Measurements from ENCODE around the gene ERGIC3.
A peak's percentile ranks its signal among the peaks of the same experiment; 100 is the strongest.

The ERGIC3 gene

GRCh38 chr20:35541783-35542662 is at the start of gene ERGIC3 (continued):
- TF ChIP-seq EGR2 (tag by site-specific recombination; IDR thresholded peaks at IDR 0.05; ENCODE audit: low read depth) (peak; percentile 88), KLF1 (tag by site-specific recombination; IDR thresholded peaks at IDR 0.05) (peak; percentile 77), ATF2 (tag by site-specific recombination; IDR thresholded peaks at IDR 0.05; ENCODE audit: low read depth) (peak; percentile 74), KLF9 (tag by site-specific recombination; IDR thresholded peaks at IDR 0.05; ENCODE audit: low read depth) (peak; percentile 100), ZBTB20 (tag by site-specific recombination; IDR thresholded peaks at IDR 0.05) (peak; percentile 87; the same call in 1 of the 2 replicates), KLF16 (tag by site-specific recombination; IDR thresholded peaks at IDR 0.05) (peak; percentile 73), ZNF350 (tag by site-specific recombination; IDR thresholded peaks at IDR 0.05) (no peak), ZNF211 (tag by site-specific recombination; IDR thresholded peaks at IDR 0.05; ENCODE audit: low read depth) (no peak), ZEB2 (tag by site-specific recombination; IDR thresholded peaks at IDR 0.05) (0 out of 2 replicates have a peak, but pooled peaks have one; percentile 44), ZNF629 (tag by site-specific recombination; IDR thresholded peaks at IDR 0.05) (peak; percentile 81), ZNF843 (tag by site-specific recombination; IDR thresholded peaks at IDR 0.05) (no peak), ZNF354C (tag by site-specific recombination; IDR thresholded peaks at IDR 0.05; ENCODE audit: borderline replicate concordance, low read depth) (no peak), ZNF610 (tag by site-specific recombination; IDR thresholded peaks at IDR 0.05; ENCODE audit: borderline replicate concordance) (no peak), ZNF112 (tag by site-specific recombination; IDR thresholded peaks at IDR 0.05) (no peak), ZNF391 (tag by site-specific recombination; IDR thresholded peaks at IDR 0.05; ENCODE audit: borderline replicate concordance, low read depth) (0 out of 2 replicates have a peak, but pooled peaks have one; percentile 36), CTCF (tag by site-specific recombination; IDR thresholded peaks at IDR 0.05) (peak; percentile 76; the same call in 1 of the 2 replicates), ZXDB (tag by site-specific recombination; IDR thresholded peaks at IDR 0.05) (peak; percentile 92), ZBTB1 (tag by site-specific recombination; IDR thresholded peaks at IDR 0.05) (no peak), YY1 (tag by site-specific recombination; IDR thresholded peaks at IDR 0.05) (peak; percentile 62; the same call in 1 of the 2 replicates), OSR2 (tag by site-specific recombination; IDR thresholded peaks at IDR 0.05) (peak; percentile 81), ZNF266 (tag by site-specific recombination; IDR thresholded peaks at IDR 0.05; ENCODE audit: low read depth) (no peak), ZNF146 (tag by site-specific recombination; IDR thresholded peaks at IDR 0.05) (no peak)
- TF ChIP-seq, protein P1, sequence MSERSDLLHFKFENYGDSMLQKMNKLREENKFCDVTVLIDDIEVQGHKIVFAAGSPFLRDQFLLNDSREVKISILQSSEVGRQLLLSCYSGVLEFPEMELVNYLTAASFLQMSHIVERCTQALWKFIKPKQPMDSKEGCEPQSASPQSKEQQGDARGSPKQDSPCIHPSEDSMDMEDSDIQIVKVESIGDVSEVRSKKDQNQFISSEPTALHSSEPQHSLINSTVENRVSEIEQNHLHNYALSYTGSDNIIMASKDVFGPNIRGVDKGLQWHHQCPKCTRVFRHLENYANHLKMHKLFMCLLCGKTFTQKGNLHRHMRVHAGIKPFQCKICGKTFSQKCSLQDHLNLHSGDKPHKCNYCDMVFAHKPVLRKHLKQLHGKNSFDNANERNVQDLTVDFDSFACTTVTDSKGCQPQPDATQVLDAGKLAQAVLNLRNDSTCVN (tag by site-specific recombination; optimal IDR thresholded peaks at IDR 0.05), result peak; percentile 32
- TF ChIP-seq, protein P2, sequence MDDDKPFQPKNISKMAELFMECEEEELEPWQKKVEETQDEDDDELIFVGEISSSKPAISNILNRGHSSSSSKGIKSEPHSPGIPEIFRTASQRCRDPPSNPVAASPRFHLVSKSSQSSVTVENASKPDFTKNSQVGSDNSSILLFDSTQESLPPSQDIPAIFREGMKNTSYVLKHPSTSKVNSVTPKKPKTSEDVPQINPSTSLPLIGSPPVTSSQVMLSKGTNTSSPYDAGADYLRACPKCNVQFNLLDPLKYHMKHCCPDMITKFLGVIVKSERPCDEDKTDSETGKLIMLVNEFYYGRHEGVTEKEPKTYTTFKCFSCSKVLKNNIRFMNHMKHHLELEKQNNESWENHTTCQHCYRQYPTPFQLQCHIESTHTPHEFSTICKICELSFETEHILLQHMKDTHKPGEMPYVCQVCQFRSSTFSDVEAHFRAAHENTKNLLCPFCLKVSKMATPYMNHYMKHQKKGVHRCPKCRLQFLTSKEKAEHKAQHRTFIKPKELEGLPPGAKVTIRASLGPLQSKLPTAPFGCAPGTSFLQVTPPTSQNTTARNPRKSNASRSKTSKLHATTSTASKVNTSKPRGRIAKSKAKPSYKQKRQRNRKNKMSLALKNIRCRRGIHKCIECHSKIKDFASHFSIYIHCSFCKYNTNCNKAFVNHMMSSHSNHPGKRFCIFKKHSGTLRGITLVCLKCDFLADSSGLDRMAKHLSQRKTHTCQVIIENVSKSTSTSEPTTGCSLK (tag by site-specific recombination; IDR thresholded peaks at IDR 0.05), result no peak
- TF ChIP-seq, protein P3, sequence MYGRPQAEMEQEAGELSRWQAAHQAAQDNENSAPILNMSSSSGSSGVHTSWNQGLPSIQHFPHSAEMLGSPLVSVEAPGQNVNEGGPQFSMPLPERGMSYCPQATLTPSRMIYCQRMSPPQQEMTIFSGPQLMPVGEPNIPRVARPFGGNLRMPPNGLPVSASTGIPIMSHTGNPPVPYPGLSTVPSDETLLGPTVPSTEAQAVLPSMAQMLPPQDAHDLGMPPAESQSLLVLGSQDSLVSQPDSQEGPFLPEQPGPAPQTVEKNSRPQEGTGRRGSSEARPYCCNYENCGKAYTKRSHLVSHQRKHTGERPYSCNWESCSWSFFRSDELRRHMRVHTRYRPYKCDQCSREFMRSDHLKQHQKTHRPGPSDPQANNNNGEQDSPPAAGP (tag by site-specific recombination; IDR thresholded peaks at IDR 0.05), result no peak; the same call in 1 of the 2 replicates
- TF ChIP-seq, protein P4, sequence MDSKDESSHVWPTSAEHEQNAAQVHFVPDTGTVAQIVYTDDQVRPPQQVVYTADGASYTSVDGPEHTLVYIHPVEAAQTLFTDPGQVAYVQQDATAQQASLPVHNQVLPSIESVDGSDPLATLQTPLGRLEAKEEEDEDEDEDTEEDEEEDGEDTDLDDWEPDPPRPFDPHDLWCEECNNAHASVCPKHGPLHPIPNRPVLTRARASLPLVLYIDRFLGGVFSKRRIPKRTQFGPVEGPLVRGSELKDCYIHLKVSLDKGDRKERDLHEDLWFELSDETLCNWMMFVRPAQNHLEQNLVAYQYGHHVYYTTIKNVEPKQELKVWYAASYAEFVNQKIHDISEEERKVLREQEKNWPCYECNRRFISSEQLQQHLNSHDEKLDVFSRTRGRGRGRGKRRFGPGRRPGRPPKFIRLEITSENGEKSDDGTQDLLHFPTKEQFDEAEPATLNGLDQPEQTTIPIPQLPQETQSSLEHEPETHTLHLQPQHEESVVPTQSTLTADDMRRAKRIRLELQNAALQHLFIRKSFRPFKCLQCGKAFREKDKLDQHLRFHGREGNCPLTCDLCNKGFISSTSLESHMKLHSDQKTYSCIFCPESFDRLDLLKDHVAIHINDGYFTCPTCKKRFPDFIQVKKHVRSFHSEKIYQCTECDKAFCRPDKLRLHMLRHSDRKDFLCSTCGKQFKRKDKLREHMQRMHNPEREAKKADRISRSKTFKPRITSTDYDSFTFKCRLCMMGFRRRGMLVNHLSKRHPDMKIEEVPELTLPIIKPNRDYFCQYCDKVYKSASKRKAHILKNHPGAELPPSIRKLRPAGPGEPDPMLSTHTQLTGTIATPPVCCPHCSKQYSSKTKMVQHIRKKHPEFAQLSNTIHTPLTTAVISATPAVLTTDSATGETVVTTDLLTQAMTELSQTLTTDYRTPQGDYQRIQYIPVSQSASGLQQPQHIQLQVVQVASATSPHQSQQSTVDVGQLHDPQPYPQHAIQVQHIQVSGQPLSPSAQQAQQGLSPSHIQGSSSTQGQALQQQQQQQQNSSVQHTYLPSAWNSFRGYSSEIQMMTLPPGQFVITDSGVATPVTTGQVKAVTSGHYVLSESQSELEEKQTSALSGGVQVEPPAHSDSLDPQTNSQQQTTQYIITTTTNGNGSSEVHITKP (tag by site-specific recombination; IDR thresholded peaks at IDR 0.05), result peak; percentile 30; the same call in 1 of the 2 replicates

Data from HEK293 (cell line).